H1 (cell line): ENCODE data around the gene ACTN3. TPM values are rescaled to one million over a fixed set of nuclear protein-coding genes. Genes with fewer than 3 reads are reported as not detected.

ENCODE experiments used
- CTCF ChIA-PET: fragments of 300-600 bp; sonication (Branson Sonifier 250); formaldehyde crosslinking; loops from one replicate; lab custom pipeline; 2021; ENCODE audit not compliant: partially characterized antibody; lab: Charles Lee
- POLR2A ChIA-PET: fragments of 300-600 bp; sonication (Branson Sonifier 250); formaldehyde crosslinking; loops from one replicate; lab custom pipeline; 2021; ENCODE audit warnings: inconsistent platforms; ENCODE audit not compliant: partially characterized antibody; lab: Charles Lee
- DNase-seq, 2 experiments: peaks; one replicate each; pipeline versions ENCODE4 v3.0.0 to v3.0.0-alpha.2; 2010 to 2022; ENCODE audit warnings: low spot score in 2 of 2, low read depth in 1 of 2, mixed read lengths in 1 of 2
- FAIRE-seq: peaks from 2 replicates; lab custom pipeline; 2011; peaks lifted over from hg19 to GRCh38; lab: Jason Lieb, UNC
- H2AFZ ChIP-seq: 2 replicates; pipeline ENCODE4 v1.8.1; 2012; ENCODE audit warnings: low read length, inconsistent platforms
- H2AK5ac ChIP-seq: 2 replicates; pipeline ENCODE4 v1.6.1; 2013; ENCODE audit warnings: low read depth, low read length
- H2BK120ac ChIP-seq: replicated peaks from 2 replicates; pipeline ENCODE3; 2013; ENCODE audit warnings: low read depth, low read length, inconsistent platforms
- H2BK12ac ChIP-seq: 2 replicates; pipeline ENCODE4 v1.6.1; 2013; ENCODE audit warnings: low read depth, low read length
- H2BK15ac ChIP-seq: 2 replicates; pipeline ENCODE4 v1.6.1; 2013; ENCODE audit warnings: low read length
- H2BK20ac ChIP-seq: 2 replicates; pipeline ENCODE4 v1.6.1; 2013; ENCODE audit warnings: low read length
- H2BK5ac ChIP-seq: 2 replicates; pipeline ENCODE4 v1.6.1; 2013; ENCODE audit warnings: low read depth, low read length
- H3K14ac ChIP-seq: 2 replicates; pipeline ENCODE4 v1.6.1; 2013; ENCODE audit warnings: inconsistent platforms; ENCODE audit not compliant: insufficient read length
- H3K18ac ChIP-seq: 2 replicates; pipeline ENCODE4 v1.6.1; 2013; ENCODE audit warnings: low read length; ENCODE audit errors: extremely low read depth
- H3K23ac ChIP-seq: 2 replicates; pipeline ENCODE4 v1.6.1; 2013; ENCODE audit warnings: inconsistent platforms; ENCODE audit not compliant: insufficient read length
- H3K23me2 ChIP-seq: 2 replicates; pipeline ENCODE4 v1.6.1; 2013; ENCODE audit warnings: low read depth, low read length
- H3K27ac ChIP-seq: 2 replicates; pipeline ENCODE4 v1.6.1; 2011; ENCODE audit warnings: low read depth, low read length, inconsistent platforms
- H3K27me3 ChIP-seq, 4 experiments: replicated peaks in 1 of 4; 1 replicate in 1 of 4; 2 replicates in 3 of 4; pipeline versions ENCODE4 v1.6.1 to v1.8.1; 2011 to 2013; ENCODE audit warnings: low read length in 3 of 4, mild to moderate bottlenecking in 3 of 4, inconsistent platforms in 2 of 4, mixed read lengths in 2 of 4, moderate library complexity in 1 of 4; ENCODE audit not compliant: control insufficient read depth in 3 of 4, insufficient read depth in 3 of 4; ENCODE audit errors: extremely low read depth in 1 of 4
- H3K36me3 ChIP-seq, 4 experiments: 2 replicates each; pipeline versions ENCODE4 v1.6.1 to v1.8.1; 2011 to 2013; ENCODE audit warnings: mild to moderate bottlenecking in 4 of 4, low read length in 3 of 4, moderate library complexity in 2 of 4, control low read depth in 1 of 4, inconsistent platforms in 1 of 4; ENCODE audit not compliant: insufficient read depth in 4 of 4, control insufficient read depth in 2 of 4
- H3K4ac ChIP-seq: replicated peaks from 2 replicates; pipeline ENCODE3; 2013; ENCODE audit warnings: low read length, low read depth, mixed read lengths, inconsistent platforms; ENCODE audit not compliant: insufficient read length
- H3K4me1 ChIP-seq, 4 experiments: replicated peaks in 1 of 4; 1 replicate in 1 of 4; 2 replicates in 3 of 4; pipeline versions ENCODE4 v1.6.1 to v1.8.1; 2011 to 2013; ENCODE audit warnings: low read length in 3 of 4, inconsistent platforms in 2 of 4, mixed read lengths in 1 of 4; ENCODE audit not compliant: insufficient read depth in 4 of 4, control insufficient read depth in 3 of 4
- H3K4me2 ChIP-seq, 2 experiments: 2 replicates each; pipeline versions ENCODE4 v1.6.1 to v1.8.1; 2011 to 2013; ENCODE audit warnings: low read depth in 2 of 2, low read length in 2 of 2, control low read depth in 1 of 2, inconsistent platforms in 1 of 2, mild to moderate bottlenecking in 1 of 2; ENCODE audit not compliant: insufficient read depth in 1 of 2
- H3K4me3 ChIP-seq, 4 experiments: fragments of 200-600, 300-600 bp in 1 of 4; sonication (generic), shearing (Covaris generic), sonication (Bioruptor Twin) in 1 of 4; 2 replicates each; pipeline versions ENCODE4 v1.5.1 to v1.8.1; 2011 to 2016; ENCODE audit warnings: low read length in 4 of 4, low read depth in 3 of 4, control low read depth in 2 of 4, inconsistent platforms in 2 of 4, mild to moderate bottlenecking in 2 of 4, mixed read lengths in 1 of 4, moderate library complexity in 1 of 4; ENCODE audit not compliant: insufficient read depth in 2 of 4; ENCODE audit errors: extremely low read depth in 1 of 4
- H3K56ac ChIP-seq: replicated peaks from 2 replicates; pipeline ENCODE3; 2013; ENCODE audit warnings: low read depth, mild to moderate bottlenecking, mixed read lengths, low read length, inconsistent platforms; ENCODE audit not compliant: insufficient read length
- H3K79me1 ChIP-seq: 2 replicates; pipeline ENCODE4 v1.6.1; 2013; ENCODE audit warnings: low read depth, low read length, control low read depth
- H3K79me2 ChIP-seq, 2 experiments: 2 replicates each; pipeline versions ENCODE4 v1.6.1 to v1.8.1; 2012 to 2013; ENCODE audit warnings: low read length in 2 of 2, mild to moderate bottlenecking in 2 of 2, inconsistent platforms in 1 of 2; ENCODE audit not compliant: insufficient read depth in 2 of 2, control insufficient read depth in 1 of 2
- H3K9ac ChIP-seq, 4 experiments: replicated peaks in 1 of 4; 1 replicate in 1 of 4; 2 replicates in 3 of 4; pipeline versions ENCODE4 v1.6.1 to v1.8.1; 2011 to 2013; ENCODE audit warnings: low read depth in 3 of 4, low read length in 3 of 4, control low read depth in 2 of 4, mild to moderate bottlenecking in 2 of 4, moderate library complexity in 2 of 4, inconsistent platforms in 1 of 4; ENCODE audit errors: extremely low read depth in 1 of 4
- H3K9me3 ChIP-seq, 2 experiments: 2 replicates each; pipeline versions ENCODE4 v1.6.1 to v1.8.1; 2012 to 2013; ENCODE audit warnings: mild to moderate bottlenecking in 2 of 2, moderate library complexity in 2 of 2, control low read depth in 1 of 2, inconsistent platforms in 1 of 2, low read depth in 1 of 2, low read length in 1 of 2, mixed read lengths in 1 of 2; ENCODE audit not compliant: insufficient read depth in 2 of 2
- H4K20me1 ChIP-seq, 2 experiments: replicated peaks in 1 of 2; 2 replicates each; pipeline versions ENCODE3 to v1.8.1; 2011 to 2013; ENCODE audit warnings: inconsistent platforms in 2 of 2, low read length in 2 of 2, mild to moderate bottlenecking in 1 of 2; ENCODE audit not compliant: insufficient read depth in 2 of 2, control insufficient read depth in 1 of 2
- H4K5ac ChIP-seq: 2 replicates; pipeline ENCODE4 v1.6.1; 2013; ENCODE audit warnings: low read length, low read depth, mixed read lengths, inconsistent platforms; ENCODE audit not compliant: insufficient read length
- H4K8ac ChIP-seq: 2 replicates; pipeline ENCODE4 v1.8.0; 2013; ENCODE audit warnings: mild to moderate bottlenecking, moderate library complexity, low read length, inconsistent platforms; ENCODE audit not compliant: insufficient read depth; ENCODE audit errors: extremely low read depth
- H4K91ac ChIP-seq: replicated peaks from 2 replicates; pipeline ENCODE3; 2013; ENCODE audit warnings: low read length, mixed read lengths, inconsistent platforms; ENCODE audit not compliant: insufficient read length
- BRCA1 ChIP-seq: IDR thresholded peaks from 2 replicates; pipeline ENCODE4 v1.6.1; 2012; ENCODE audit warnings: low read depth, low read length, improper control_type of control experiment
- CBX8 ChIP-seq: fragments of 300-800, 300-1000 bp; sonication (generic); IDR thresholded peaks from 2 replicates; pipeline ENCODE4 v1.7.1; 2016; ENCODE audit warnings: low read depth, low read length, borderline replicate concordance
- CEBPB ChIP-seq: IDR thresholded peaks from 2 replicates; pipeline ENCODE4 v1.6.1; 2012; ENCODE audit warnings: low read depth, low read length
- CHD2 ChIP-seq: IDR thresholded peaks from 2 replicates; pipeline ENCODE4 v1.6.1; 2012; ENCODE audit warnings: low read length, improper control_type of control experiment
- EGR1 ChIP-seq: IDR thresholded peaks from 2 replicates; pipeline ENCODE4 v1.6.1; 2011; ENCODE audit warnings: low read depth, low read length, borderline replicate concordance
- HDAC2 ChIP-seq, 2 experiments: fragments of 300-600 bp in 1 of 2; sonication (generic) in 1 of 2; IDR thresholded peaks; 2 replicates each; pipeline ENCODE4 v1.6.1; 2011 to 2012; ENCODE audit warnings: low read depth in 2 of 2, low read length in 2 of 2, mild to moderate bottlenecking in 2 of 2, moderate library complexity in 2 of 2, borderline replicate concordance in 1 of 2, inconsistent platforms in 1 of 2
- KDM5A ChIP-seq: fragments of 200-600 bp; IDR thresholded peaks from 2 replicates; pipeline ENCODE4 v1.7.1; 2012; ENCODE audit warnings: mild to moderate bottlenecking, low read length, inconsistent platforms, mixed read lengths
- NANOG ChIP-seq: IDR thresholded peaks from 2 replicates; pipeline ENCODE4 v1.6.1; 2011; ENCODE audit warnings: low read length, low read depth, mild to moderate bottlenecking, inconsistent platforms; ENCODE audit not compliant: insufficient read depth, poor library complexity, severe bottlenecking
- RBBP5 ChIP-seq: IDR thresholded peaks from 2 replicates; pipeline ENCODE4 v1.7.1; 2012; ENCODE audit warnings: low read depth, mild to moderate bottlenecking, inconsistent platforms, low read length, moderate library complexity, borderline replicate concordance
- SP1 ChIP-seq: IDR thresholded peaks from 2 replicates; pipeline ENCODE4 v1.6.1; 2011; ENCODE audit warnings: low read depth, low read length
- SP2 ChIP-seq: IDR thresholded peaks from 2 replicates; pipeline ENCODE4 v1.6.1; 2012; ENCODE audit warnings: mild to moderate bottlenecking, low read length, inconsistent platforms
- SP4 ChIP-seq: IDR thresholded peaks from 2 replicates; pipeline ENCODE4 v1.6.1; 2012; ENCODE audit warnings: low read length, inconsistent platforms
- SUZ12 ChIP-seq: fragments of 200-600 bp; sonication (generic); IDR thresholded peaks from 2 replicates; pipeline ENCODE4 v1.6.1; 2012; ENCODE audit warnings: mild to moderate bottlenecking, inconsistent platforms, low read length, moderate library complexity, mixed read lengths
- TBP ChIP-seq: IDR thresholded peaks from 2 replicates; pipeline ENCODE4 v1.6.1; 2011; ENCODE audit warnings: low read depth, low read length, improper control_type of control experiment
- WGBS, 2 experiments: shearing (Covaris generic) in 1 of 2; methylation state at CpG; one replicate each; pipeline versions ENCODE4 v1.1.6 to v1.1.7; 2013 to 2015; ENCODE audit warnings: low lambda C conversion rate in 2 of 2, mixed read lengths in 2 of 2, inconsistent platforms in 1 of 2, low coverage in 1 of 2, missing lambda C conversion rate in 1 of 2; ENCODE audit not compliant: insufficient replicate concordance in 2 of 2, insufficient coverage in 1 of 2, insufficient read length in 1 of 2; ENCODE audit errors: extremely low coverage in 1 of 2, missing lambda C conversion rate in 1 of 2; 5-methylcytosine and 5-hydroxymethylcytosine counted together
- polyA plus RNA-seq, 7 experiments: library from polyadenylated mRNA; depleted of rRNA in 3 of 7; stranded (reverse) in 5 of 7; unstranded in 2 of 7; fragments of >200 nt in 5 of 7; fragments of 200-250 nt in 2 of 7; gene quantifications; 1 replicate in 5 of 7; 2 replicates in 1 of 7; 4 replicates in 1 of 7; pipeline versions ENCODE4 v1.2.1 to v1.2.3, GENCODE V29; 2011 to 2013; ENCODE audit warnings: missing spikeins in 2 of 7, mixed read lengths in 2 of 7
- total RNA-seq: library from RNA; stranded (reverse); fragmentation: NEBNext Ultra II Directional; extraction: Animal tissue kit (Norgen Biotek cat#: 25700); gene quantifications from 2 replicates; pipeline ENCODE4 v1.2.1, GENCODE V29; 2021

The ACTN3 gene
- total and polyA plus RNA-seq, 2 of the 8 experiments (the other 6 are each of a cell fraction or from before 2014, with no cell fraction given): 30.8 to 36.7 TPM

DNA sequence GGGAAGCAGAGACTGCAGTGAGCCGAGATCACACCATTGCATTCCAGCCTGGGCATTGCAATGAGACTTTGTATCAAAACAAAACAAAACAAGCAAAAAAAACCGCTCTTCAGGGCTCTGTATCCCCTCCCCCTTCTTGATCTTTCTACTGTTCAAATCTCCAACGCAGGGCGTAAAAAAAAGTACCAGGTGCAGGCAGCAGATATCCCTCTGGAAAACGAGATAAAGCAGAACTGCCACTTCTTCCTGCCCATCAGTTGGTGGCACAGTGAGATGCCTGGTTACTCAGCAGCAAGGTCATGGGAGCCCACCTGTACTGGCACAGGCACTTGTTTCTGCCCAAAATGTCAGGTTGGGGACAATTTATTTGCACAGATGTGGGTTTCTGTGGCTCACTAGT is 57.5 kb downstream of the ACTN3 start:
- Histone ChIP-seq H3K23ac (no peak overlapping the region), H2BK15ac (no peak overlapping the region), H2AFZ (no peak overlapping the region), H3K9me3 (no peaks in the 10 kb centered on the region), H3K23me2 (no peaks in the 10 kb centered on the region), H2BK20ac (no peak overlapping the region), H3K4me2 (no peak overlapping the region), H3K27ac (no peak overlapping the region), H3K4me3 (no peak overlapping the region), H3K18ac (no peak overlapping the region), H4K91ac (no peak overlapping the region), H3K36me3 (peaks cover 14 to 36% (median 23%) of the 10 kb centered on the region in 4 experiments; a peak in 7 of 8 replicates), H3K14ac (no peak overlapping the region), H3K56ac (no peak overlapping the region), H3K79me2 (no peaks in the 10 kb centered on the region), H2BK120ac (no peak overlapping the region), H4K5ac (no peak overlapping the region), H2AK5ac (no peak overlapping the region), H3K4me1 (no peaks in the 10 kb centered on the region), H4K8ac (no peak overlapping the region), H2BK12ac (no peak overlapping the region), H3K9ac (no peak overlapping the region), H3K79me1 (no peaks in the 10 kb centered on the region), H4K20me1 (peaks cover 0 to 4% of the 10 kb centered on the region in 2 experiments), H3K4ac (no peak overlapping the region), H2BK5ac (no peak overlapping the region), H3K27me3 (no peaks in the 10 kb centered on the region)
- DNase-seq: no peak
- POLR2A ChIA-PET: interaction anchor here (65.3 kb wide), 1 partner anchor 39 kb away, joined by 2165 read pairs; the partner anchor contains the start of genes RBM14 and RBM4
- 93% methylated on average over 5 of the region's 5 CpGs; no CpG with 5 or more reads in 1 of the 2 experiments for WGBS, 2 experiments
- CTCF ChIA-PET: interaction anchor here (3.5 kb wide), 1 partner anchor 13 kb away, joined by 15 read pairs; the partner anchor contains the start of genes CCDC87 and CCS
- no peak for FAIRE-seq
- TF ChIP-seq CBX8 (no peak), KDM5A (no peak), EGR1 (no peak), SP4 (no peak), TBP (no peak), SUZ12 (no peak), HDAC2 (IDR thresholded peaks at IDR 0.05; ENCODE audit: borderline replicate concordance in 1 of 2, low read depth in 2 of 2, low read length in 2 of 2) (no peak), NANOG (no peak), CEBPB (no peak), BRCA1 (no peak), CHD2 (no peak), SP2 (no peak), SP1 (no peak), RBBP5 (no peak)
